Thyroid gland (tissue), 4 donors: ENCODE data around the gene ZNF593OS.

Experiments
- CTCF ChIP-seq, 6 experiments: fragments of 200-600 bp in 3 of 6; fragments of 450-650 bp in 3 of 6; sonication (generic) in 3 of 6; IDR thresholded peaks; one replicate each; pipeline ENCODE4 v1.5.1; 2016 to 2019; ENCODE audit warnings: antibody characterized with exemption in 6 of 6, mild to moderate bottlenecking in 2 of 6, inconsistent platforms in 1 of 6, moderate library complexity in 1 of 6
- POLR2A ChIP-seq, 2 donors: fragments of 450-650 bp; IDR thresholded peaks; one replicate each; pipeline ENCODE4 v1.6.1; 2017; ENCODE audit warnings: antibody characterized with exemption in 2 of 2, mild to moderate bottlenecking in 2 of 2, moderate library complexity in 1 of 2

- TF ChIP-seq CTCF (IDR thresholded peaks at IDR 0.05) (no peak), POLR2A (IDR thresholded peaks at IDR 0.05) (no peak)
Measured at GRCh38 chr1:26189331-26189730, 17.7 kb upstream of the ZNF593OS start.
